Astrocyte (in vitro differentiated cells and primary cell): ENCODE data around the gene XRCC5.

Source experiments
- CTCF ChIP-seq: IDR thresholded peaks from 2 replicates; pipeline ENCODE4 v1.5.1; 2011; ENCODE audit warnings: low read depth, mild to moderate bottlenecking, inconsistent platforms, low read length, moderate library complexity; ENCODE audit not compliant: insufficient read depth
- EZH2 ChIP-seq: IDR thresholded peaks from 2 replicates; pipeline ENCODE4 v1.6.1; 2012; ENCODE audit warnings: mild to moderate bottlenecking, low read length, inconsistent platforms; ENCODE audit not compliant: insufficient read depth

- no peak for TF ChIP-seq CTCF
- no peak for TF ChIP-seq EZH2
These were observed 14.4 kb upstream of the XRCC5 start for GRCh38 chr2:216094701-216095100.
